ENCODE results near the gene PKD1L1.

GRCh38 chr7:47809387-47809786 lies 138.9 kb downstream of the PKD1L1 start:
- TF ChIP-seq CREB1 (IDR thresholded peaks at IDR 0.05; ENCODE audit: low read depth) = no peak
- no peak for TF ChIP-seq NFIC (IDR thresholded peaks at IDR 0.05)
- TF ChIP-seq TCF12 (IDR thresholded peaks at IDR 0.05; ENCODE audit: low read depth) = no peak
- TF ChIP-seq FOXM1 (IDR thresholded peaks at IDR 0.05; ENCODE audit: borderline replicate concordance, low read depth) = no peak
- no peak for TF ChIP-seq TAF1 (IDR thresholded peaks at IDR 0.05; ENCODE audit: low read depth)
- TF ChIP-seq REST (IDR thresholded peaks at IDR 0.05; ENCODE audit: low read depth) = no peak
- TF ChIP-seq MAX (IDR thresholded peaks at IDR 0.05) = no peak
- TF ChIP-seq EP300 (IDR thresholded peaks at IDR 0.05; ENCODE audit: borderline replicate concordance) = no peak
- no peak for TF ChIP-seq RAD21 (IDR thresholded peaks at IDR 0.05; ENCODE audit: low read depth)
- TF ChIP-seq TEAD4 (IDR thresholded peaks at IDR 0.05) = no peak
- no peak for TF ChIP-seq CEBPB (IDR thresholded peaks at IDR 0.05)
